MV-4-11 (cell line): Measurements from ENCODE around the gene TTC7B.
A peak's percentile ranks its signal among the peaks of the same experiment; 100 is the strongest.

Experiments
- DNase-seq: peaks from one replicate; lab custom pipeline; 2025; lab: John Stamatoyannopoulos, UW

The TTC7B gene

GRCh38 chr14:90509403-90509802, 306.8 kb downstream of the TTC7B start:
- DNase-seq = no peak

GRCh38 chr14:90508536-90509254, 307.5 kb downstream of the TTC7B start:
- no peak for DNase-seq

GRCh38 chr14:90508036-90508435, 308.2 kb downstream of the TTC7B start:
- DNase-seq = no peak

DNA sequence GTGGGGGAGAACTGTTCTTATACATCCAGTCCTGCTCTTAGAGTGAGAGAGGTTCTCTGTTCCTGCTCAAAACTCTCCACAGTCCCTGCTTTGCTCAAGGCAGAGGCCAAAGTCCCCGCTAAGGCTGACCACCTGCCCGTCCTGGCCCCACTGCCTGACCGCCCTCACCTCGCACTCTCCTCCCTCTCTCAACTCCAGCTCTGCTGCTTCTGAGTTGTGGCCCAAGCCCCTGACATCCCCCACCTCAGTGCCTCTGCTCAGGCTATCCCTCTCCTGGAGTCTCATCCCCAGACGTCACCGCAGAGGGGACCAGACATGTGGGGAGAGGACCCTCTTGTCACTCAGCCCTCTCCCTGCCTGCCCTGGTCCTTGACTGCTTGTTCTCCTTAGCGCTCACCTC, 308.8 kb downstream of the TTC7B start:
- DNase-seq = no peak

GRCh38 chr14:90506748-90507147, 309.5 kb downstream of the TTC7B start:
- no peak for DNase-seq

- no peak for DNase-seq
Observed at GRCh38 chr14:90505531-90505930, 310.7 kb downstream of the TTC7B start.

- no peak for DNase-seq
Observed at GRCh38 chr14:90504643-90505042, 311.6 kb downstream of the TTC7B start.

GRCh38 chr14:90503582-90503981, 312.6 kb downstream of the TTC7B start:
- no peak for DNase-seq

DNA sequence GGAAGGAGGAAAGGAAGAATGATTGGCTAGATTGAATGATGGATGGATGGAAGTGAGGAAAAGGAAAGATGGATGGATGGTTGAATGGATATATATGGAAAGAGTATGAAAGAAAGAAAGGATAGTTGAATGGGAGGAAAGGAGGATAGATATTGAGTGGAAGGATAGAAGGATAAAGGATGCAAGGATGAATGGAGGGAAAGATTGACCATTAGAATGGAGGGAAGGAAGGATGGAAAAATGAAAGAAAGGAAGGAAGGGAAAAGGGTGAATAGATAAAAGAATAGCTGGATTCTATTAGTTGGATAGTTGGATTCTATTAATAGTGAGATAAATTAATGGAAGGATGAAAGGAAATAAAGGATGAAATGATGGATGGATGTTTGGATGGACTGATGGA, 313.5 kb downstream of the TTC7B start:
- no peak for DNase-seq

DNA sequence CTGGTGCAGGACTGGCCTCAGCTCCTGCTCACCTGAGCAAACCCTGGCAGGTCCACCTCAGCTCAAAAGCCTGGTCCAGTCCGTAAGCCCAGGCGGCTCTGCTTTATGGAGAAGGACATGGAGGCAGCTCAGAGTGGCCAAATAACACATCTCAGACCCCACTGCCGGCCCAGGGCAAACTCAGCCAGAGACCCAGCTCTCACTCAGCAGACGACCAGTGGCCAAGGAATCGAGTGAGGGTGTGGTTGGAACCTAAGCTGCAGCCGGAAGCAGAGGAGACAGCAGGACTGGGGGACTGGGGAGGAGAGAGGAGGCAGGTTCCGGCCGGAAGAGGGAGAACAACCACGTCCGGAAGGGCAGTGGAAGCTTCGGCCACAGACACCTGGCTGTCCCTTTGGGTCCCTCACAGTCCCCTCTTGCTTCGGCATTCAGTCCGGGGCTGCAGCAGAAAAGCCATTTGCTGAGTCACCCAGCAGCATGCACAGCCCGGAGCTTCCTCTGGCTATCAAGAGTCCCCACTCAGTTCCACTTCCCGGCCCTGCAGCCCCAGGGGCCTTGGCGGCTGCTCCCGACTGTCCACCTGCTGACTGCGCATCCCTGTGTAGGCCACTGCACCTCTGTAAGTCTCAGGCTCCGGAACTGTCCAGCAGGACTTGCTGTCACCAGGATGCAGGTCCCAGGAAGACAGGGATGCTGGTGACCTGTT, 315.4 kb downstream of the TTC7B start:
- peak; percentile 39 for DNase-seq

DNA sequence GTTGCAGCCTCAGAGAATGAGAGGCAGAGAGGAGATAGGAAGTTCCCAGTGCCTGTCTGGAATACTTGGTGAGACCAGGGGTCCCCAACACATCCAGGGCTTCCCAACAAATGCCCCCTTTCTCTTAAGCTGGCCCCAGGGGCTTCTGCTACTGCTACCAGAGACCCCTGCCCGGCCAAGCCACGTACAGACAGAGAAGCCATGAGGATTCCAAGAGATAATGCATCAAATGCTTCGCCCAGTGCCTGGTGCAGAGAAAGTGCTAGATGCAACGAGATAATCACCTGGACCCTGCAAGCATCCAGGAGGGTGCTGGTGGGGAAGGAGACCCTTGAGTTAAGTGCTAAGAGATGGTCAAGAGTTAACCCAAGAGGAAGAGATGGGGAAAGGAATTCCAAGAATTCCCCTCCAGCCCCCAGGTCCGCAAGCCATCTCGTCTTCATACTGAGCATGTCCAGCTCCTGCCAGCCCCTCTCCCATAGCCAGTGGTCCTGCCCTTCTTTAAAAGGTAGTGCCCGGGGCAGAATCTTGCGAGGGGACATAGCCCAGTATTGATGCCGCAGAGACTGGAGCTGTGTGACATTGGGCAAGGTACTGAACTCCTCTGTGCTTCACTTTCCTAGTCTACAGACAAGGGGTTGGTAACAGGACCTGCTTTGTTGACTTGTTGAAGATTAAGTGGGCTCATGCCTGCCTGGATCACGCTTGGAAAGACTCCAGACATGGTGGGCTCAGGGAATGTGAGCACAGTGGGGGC, 316.1 kb downstream of the TTC7B start:
- DNase-seq = no peak

DNA sequence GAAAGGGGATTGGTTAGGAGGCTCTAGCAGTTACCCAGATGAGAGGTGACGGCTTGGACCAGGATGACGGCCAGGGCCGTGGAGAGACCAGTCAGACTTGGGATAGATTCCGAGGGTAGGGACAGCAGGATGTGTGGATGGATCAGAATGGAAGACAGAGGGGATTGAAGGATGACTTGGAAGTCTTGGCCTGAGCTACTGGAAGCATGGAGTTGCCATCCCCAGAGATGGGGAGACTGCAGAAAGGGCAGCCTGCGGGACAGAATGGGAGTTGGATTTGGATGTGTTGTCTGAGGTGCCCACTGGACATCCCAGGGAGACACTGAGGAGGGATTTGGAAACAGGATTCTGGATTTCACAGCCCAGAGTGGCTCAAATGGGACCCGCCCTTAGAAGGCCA, 317.1 kb downstream of the TTC7B start:
- DNase-seq = no peak

DNA sequence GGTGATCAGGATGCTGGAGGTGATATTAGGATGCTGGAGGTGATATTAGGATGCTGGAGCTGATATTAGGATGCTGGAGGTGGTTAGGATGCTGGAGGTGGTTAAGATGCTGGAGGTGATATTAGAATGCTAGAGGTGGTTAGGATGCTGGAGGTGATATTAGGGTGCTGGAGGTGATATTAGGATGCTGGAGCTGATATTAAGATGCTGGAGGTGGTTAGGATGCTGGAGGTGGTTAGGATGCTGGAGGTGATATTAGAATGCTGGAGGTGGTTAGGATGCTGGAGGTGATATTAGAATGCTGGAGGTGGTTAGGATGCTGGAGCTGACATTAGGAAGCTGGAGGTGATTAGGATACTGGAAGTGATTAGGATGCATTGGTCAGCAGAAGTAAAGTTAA, 318.0 kb downstream of the TTC7B start:
- DNase-seq = no peak

GRCh38 chr14:90496379-90496778, 319.9 kb downstream of the TTC7B start:
- no peak for DNase-seq

GRCh38 chr14:90495357-90496276, 320.6 kb downstream of the TTC7B start:
- peak; percentile 67 for DNase-seq

GRCh38 chr14:90491911-90492531, 324.2 kb downstream of the TTC7B start:
- DNase-seq = no peak

DNA sequence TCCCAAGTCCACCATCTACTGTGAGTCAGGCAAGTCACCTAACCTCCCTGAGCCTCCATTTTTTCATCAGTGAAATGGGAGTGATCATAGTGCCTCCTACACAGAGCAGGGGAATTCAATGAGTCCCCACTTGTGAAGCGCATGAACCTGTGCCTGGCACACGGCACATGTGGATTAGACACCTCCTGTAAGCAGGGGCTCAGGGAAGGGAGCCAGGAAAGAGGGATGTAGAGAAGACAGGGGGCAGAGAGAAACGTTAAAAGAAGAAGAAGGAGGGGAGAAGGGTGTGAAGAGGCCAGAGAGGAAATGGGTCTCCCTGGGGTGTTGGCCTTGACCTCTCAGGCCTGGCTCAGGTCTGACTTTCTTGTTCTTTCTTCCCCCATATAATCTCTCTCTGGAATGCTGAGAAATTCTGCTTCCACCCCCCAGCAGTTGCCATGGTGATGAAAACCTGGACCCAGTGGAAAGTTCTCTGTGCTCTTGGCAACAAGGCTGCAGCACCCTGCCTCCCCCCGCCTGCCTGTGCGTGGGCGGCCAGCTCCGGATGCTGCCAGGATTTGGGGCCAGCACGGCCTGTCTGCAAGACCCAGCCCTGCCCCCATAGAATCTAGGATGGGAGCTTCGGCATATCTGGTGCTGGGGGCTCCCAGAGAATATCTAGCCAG, 324.9 kb downstream of the TTC7B start:
- no peak for DNase-seq

- DNase-seq = no peak
Observed at GRCh38 chr14:90490720-90491050, 325.5 kb downstream of the TTC7B start.

DNA sequence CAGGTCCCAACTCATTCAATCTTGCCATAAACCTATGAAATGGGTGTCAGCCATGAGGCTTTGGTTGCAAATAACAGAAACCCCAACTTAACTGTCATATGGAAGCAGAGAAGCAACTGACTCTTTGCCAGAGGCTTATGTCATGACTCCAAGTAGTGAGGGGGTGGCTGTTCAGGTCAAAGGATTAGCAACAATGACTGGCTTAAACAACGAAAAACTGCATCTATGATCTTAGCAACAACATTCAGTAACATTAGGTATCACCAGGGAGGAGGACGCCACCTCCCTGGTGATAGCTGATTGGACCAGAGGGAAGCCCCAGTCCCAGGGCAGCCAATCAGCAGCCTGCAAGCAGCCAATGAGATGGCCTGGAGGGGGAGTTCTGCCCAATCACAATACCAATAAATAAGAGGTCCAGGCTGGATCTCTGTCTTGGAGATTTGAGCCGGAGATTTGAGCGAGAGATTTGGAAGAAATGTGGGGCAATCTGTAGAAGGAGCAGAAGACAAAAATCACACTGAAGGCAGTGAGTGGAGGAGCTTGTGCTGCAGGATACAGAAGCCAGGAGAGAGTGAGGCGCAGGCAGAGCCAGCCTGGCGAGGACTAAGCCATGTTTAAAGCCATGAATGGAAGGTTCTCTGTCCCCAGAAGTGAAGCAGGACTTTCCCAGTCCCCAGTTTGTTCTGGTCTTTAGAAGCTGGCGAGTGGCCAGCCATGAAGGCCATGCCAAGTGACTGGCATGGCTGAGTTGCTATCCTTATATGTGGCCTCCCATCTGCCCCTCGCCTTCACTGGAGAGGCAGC, 326.1 kb downstream of the TTC7B start:
- DNase-seq = no peak

- DNase-seq = no peak
Observed at GRCh38 chr14:90489306-90489705, 326.9 kb downstream of the TTC7B start.
